ENCODE measurements around the gene ZNF385D. TPM values are rescaled to one million over a fixed set of nuclear protein-coding genes. Genes with fewer than 3 reads are reported as not detected.

Gene ZNF385D
- total RNA-seq, 2 experiments from 2014 or later, result not detected

- ChIA-PET POLR2A (no interaction called here), CTCF (no interaction called here)
- ATAC-seq, result no peak
- no peak overlapping the region for H3K4me3 Mint-ChIP-seq
- no peak for DNase-seq
- no peak for TF ChIP-seq CTCF (IDR thresholded peaks at IDR 0.05)
- no peaks in the 10 kb centered on the region for H3K36me3 Mint-ChIP-seq (ENCODE audit: low read depth)
- intact Hi-C loops (cut with micrococcal nuclease), result no loop called here
- no peaks in the 10 kb centered on the region for H3K27me3 Mint-ChIP-seq
- peaks cover 5% of the 10 kb centered on the region for H3K9me3 Mint-ChIP-seq
- no peak overlapping the region for H3K27ac Mint-ChIP-seq
- no peaks in the 10 kb centered on the region for H3K4me1 Mint-ChIP-seq (ENCODE audit: low read depth)
These were observed 68.8 kb downstream of the ZNF385D start for GRCh38 chr3:21682206-21682605.

GRCh38 chr3:21673393-21673792, 77.6 kb downstream of the ZNF385D start:
- no peak for ATAC-seq
- Mint-ChIP-seq H3K36me3 (ENCODE audit: low read depth) (no peaks in the 10 kb centered on the region), H3K27me3 (no peaks in the 10 kb centered on the region), H3K4me3 (no peak overlapping the region), H3K27ac (no peak overlapping the region), H3K4me1 (ENCODE audit: low read depth) (no peaks in the 10 kb centered on the region), H3K9me3 (no peaks in the 10 kb centered on the region)
- POLR2A ChIA-PET, result no interaction called here
- no peak for DNase-seq
- CTCF ChIA-PET, result no interaction called here
- intact Hi-C loops (cut with micrococcal nuclease), result no loop called here
- TF ChIP-seq CTCF (IDR thresholded peaks at IDR 0.05), result no peak

- ATAC-seq, result no peak
- no peak for DNase-seq
- Mint-ChIP-seq H3K9me3 (no peaks in the 10 kb centered on the region), H3K4me3 (no peak overlapping the region), H3K27me3 (no peaks in the 10 kb centered on the region), H3K27ac (no peak overlapping the region), H3K36me3 (ENCODE audit: low read depth) (no peaks in the 10 kb centered on the region), H3K4me1 (ENCODE audit: low read depth) (no peaks in the 10 kb centered on the region)
- ChIA-PET POLR2A (no interaction called here), CTCF (no interaction called here)
- intact Hi-C loops (cut with micrococcal nuclease), result no loop called here
- no peak for TF ChIP-seq CTCF (IDR thresholded peaks at IDR 0.05)
These were observed 78.7 kb downstream of the ZNF385D start for GRCh38 chr3:21672303-21672702.

GRCh38 chr3:21670386-21670785, 80.6 kb downstream of the ZNF385D start:
- no peak overlapping the region for H3K4me3 Mint-ChIP-seq
- H3K36me3 Mint-ChIP-seq (ENCODE audit: low read depth), result no peaks in the 10 kb centered on the region
- no peaks in the 10 kb centered on the region for H3K27me3 Mint-ChIP-seq
- no peak for TF ChIP-seq CTCF (IDR thresholded peaks at IDR 0.05)
- H3K4me1 Mint-ChIP-seq (ENCODE audit: low read depth), result no peaks in the 10 kb centered on the region
- POLR2A ChIA-PET, result no interaction called here
- H3K27ac Mint-ChIP-seq, result no peak overlapping the region
- ATAC-seq (no peak), DNase-seq (no peak)
- CTCF ChIA-PET, result no interaction called here
- intact Hi-C loops (cut with micrococcal nuclease), result no loop called here
- H3K9me3 Mint-ChIP-seq, result no peaks in the 10 kb centered on the region

GRCh38 chr3:21668012-21668411, 83.0 kb downstream of the ZNF385D start:
- intact Hi-C loops (cut with micrococcal nuclease), result no loop called here
- Mint-ChIP-seq H3K4me3 (no peak overlapping the region), H3K27ac (no peak overlapping the region), H3K4me1 (ENCODE audit: low read depth) (no peaks in the 10 kb centered on the region), H3K27me3 (no peaks in the 10 kb centered on the region), H3K9me3 (peaks cover 6% of the 10 kb centered on the region), H3K36me3 (ENCODE audit: low read depth) (no peaks in the 10 kb centered on the region)
- no peak for TF ChIP-seq CTCF (IDR thresholded peaks at IDR 0.05)
- ATAC-seq (no peak), DNase-seq (no peak)
- ChIA-PET POLR2A (no interaction called here), CTCF (no interaction called here)

Data from activated CD8-positive, alpha-beta T cell treated with anti-CD3 and anti-CD28 coated beads for 36 hours (primary cell).